Measurements from ENCODE around the gene EML2. TPM values are rescaled to one million over a fixed set of nuclear protein-coding genes. Genes with fewer than 3 reads are reported as not detected.

Gene EML2
- polyA plus RNA-seq, 1 donor from 2014 or later: 18.9 TPM

GRCh38 chr19:45560038-45560437 is 79.2 kb downstream of the EML2 start:
- Histone ChIP-seq H3F3A (ENCODE audit: insufficient read depth, low read length, poor library complexity, severe bottlenecking) (no peaks in the 10 kb centered on the region), H3K9me3 (ENCODE audit: low read length) (no peaks in the 10 kb centered on the region), H3K4me2 (ENCODE audit: low read length) (no peak overlapping the region), H3K4me3 (ENCODE audit: low read length) (no peak overlapping the region), H4K20me1 (ENCODE audit: insufficient read depth) (no peaks in the 10 kb centered on the region), H3K9me2 (ENCODE audit: insufficient read depth, low read length) (no peaks in the 10 kb centered on the region), H3K27ac (ENCODE audit: low read length) (no peak overlapping the region), H3K79me2 (replicated peaks; ENCODE audit: insufficient read depth, low read length) (no peaks in the 10 kb centered on the region), H3K9ac (ENCODE audit: low read length) (no peak overlapping the region), H2AFZ (ENCODE audit: low read depth, low read length) (no peak overlapping the region), H3K27me3 (ENCODE audit: insufficient read depth, low read depth, low read length) (no peaks in the 10 kb centered on the region), H3K36me3 (ENCODE audit: insufficient read depth, low read length) (no peaks in the 10 kb centered on the region)
- TF ChIP-seq, protein P1, sequence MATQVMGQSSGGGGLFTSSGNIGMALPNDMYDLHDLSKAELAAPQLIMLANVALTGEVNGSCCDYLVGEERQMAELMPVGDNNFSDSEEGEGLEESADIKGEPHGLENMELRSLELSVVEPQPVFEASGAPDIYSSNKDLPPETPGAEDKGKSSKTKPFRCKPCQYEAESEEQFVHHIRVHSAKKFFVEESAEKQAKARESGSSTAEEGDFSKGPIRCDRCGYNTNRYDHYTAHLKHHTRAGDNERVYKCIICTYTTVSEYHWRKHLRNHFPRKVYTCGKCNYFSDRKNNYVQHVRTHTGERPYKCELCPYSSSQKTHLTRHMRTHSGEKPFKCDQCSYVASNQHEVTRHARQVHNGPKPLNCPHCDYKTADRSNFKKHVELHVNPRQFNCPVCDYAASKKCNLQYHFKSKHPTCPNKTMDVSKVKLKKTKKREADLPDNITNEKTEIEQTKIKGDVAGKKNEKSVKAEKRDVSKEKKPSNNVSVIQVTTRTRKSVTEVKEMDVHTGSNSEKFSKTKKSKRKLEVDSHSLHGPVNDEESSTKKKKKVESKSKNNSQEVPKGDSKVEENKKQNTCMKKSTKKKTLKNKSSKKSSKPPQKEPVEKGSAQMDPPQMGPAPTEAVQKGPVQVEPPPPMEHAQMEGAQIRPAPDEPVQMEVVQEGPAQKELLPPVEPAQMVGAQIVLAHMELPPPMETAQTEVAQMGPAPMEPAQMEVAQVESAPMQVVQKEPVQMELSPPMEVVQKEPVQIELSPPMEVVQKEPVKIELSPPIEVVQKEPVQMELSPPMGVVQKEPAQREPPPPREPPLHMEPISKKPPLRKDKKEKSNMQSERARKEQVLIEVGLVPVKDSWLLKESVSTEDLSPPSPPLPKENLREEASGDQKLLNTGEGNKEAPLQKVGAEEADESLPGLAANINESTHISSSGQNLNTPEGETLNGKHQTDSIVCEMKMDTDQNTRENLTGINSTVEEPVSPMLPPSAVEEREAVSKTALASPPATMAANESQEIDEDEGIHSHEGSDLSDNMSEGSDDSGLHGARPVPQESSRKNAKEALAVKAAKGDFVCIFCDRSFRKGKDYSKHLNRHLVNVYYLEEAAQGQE (IDR thresholded peaks at IDR 0.05; ENCODE audit: borderline replicate concordance): no peak
- TF ChIP-seq, protein P2, sequence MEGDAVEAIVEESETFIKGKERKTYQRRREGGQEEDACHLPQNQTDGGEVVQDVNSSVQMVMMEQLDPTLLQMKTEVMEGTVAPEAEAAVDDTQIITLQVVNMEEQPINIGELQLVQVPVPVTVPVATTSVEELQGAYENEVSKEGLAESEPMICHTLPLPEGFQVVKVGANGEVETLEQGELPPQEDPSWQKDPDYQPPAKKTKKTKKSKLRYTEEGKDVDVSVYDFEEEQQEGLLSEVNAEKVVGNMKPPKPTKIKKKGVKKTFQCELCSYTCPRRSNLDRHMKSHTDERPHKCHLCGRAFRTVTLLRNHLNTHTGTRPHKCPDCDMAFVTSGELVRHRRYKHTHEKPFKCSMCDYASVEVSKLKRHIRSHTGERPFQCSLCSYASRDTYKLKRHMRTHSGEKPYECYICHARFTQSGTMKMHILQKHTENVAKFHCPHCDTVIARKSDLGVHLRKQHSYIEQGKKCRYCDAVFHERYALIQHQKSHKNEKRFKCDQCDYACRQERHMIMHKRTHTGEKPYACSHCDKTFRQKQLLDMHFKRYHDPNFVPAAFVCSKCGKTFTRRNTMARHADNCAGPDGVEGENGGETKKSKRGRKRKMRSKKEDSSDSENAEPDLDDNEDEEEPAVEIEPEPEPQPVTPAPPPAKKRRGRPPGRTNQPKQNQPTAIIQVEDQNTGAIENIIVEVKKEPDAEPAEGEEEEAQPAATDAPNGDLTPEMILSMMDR (IDR thresholded peaks at IDR 0.05; ENCODE audit: poor library complexity, severe bottlenecking): no peak
- TF ChIP-seq RAD21 (conservative IDR thresholded peaks at IDR 0.05): no peak
- no peak for TF ChIP-seq MXI1 (conservative IDR thresholded peaks at IDR 0.05; ENCODE audit: poor library complexity, severe bottlenecking)

Small RNA genes lying within 50 kb of the gene (small RNA-seq; reads per million reads assigned to genes)
- gene MIR642A (0.08 to 6.5 (median 3.7) reads per million in 3 experiments), gene RN7SL836P (0.03 to 0.08 (median 0.03) reads per million in 3 experiments)

Other genes with a start within 250 kb of the EML2 start
- gene PPP1R13L, start 234.3 kb downstream of the EML2 start, polyA plus RNA-seq: 0.74 TPM in 1 of 2 replicates, not detected in the other
- gene POLR1G, start 232.8 kb downstream of the EML2 start, polyA plus RNA-seq: 2.3 and 2.4 TPM in 2 replicates
- gene ERCC1, start 215.5 kb downstream of the EML2 start, polyA plus RNA-seq: 69.2 and 80.8 TPM in 2 replicates
- 1.4 and 2.1 TPM in 2 replicates for gene FOSB, start 171.4 kb downstream of the EML2 start, polyA plus RNA-seq
- gene RTN2, start 142.3 kb downstream of the EML2 start, polyA plus RNA-seq: 70.3 and 83.9 TPM in 2 replicates
- 1.0 and 1.8 TPM in 2 replicates for gene PPM1N, start 141.0 kb downstream of the EML2 start, polyA plus RNA-seq
- gene VASP, start 131.9 kb downstream of the EML2 start, polyA plus RNA-seq: 6.1 and 15.6 TPM in 2 replicates
- gene OPA3, start 54.6 kb downstream of the EML2 start, polyA plus RNA-seq: 3.3 and 6.0 TPM in 2 replicates
- gene GPR4, start 37.2 kb downstream of the EML2 start, polyA plus RNA-seq: 0.25 TPM in 1 of 2 replicates, not detected in the other
- 6.4 and 13.1 TPM in 2 replicates for gene GIPR, start 28.8 kb upstream of the EML2 start, polyA plus RNA-seq
- 333 and 372 TPM in 2 replicates for gene SNRPD2, start 52.6 kb upstream of the EML2 start, polyA plus RNA-seq
- gene QPCTL, start 53.3 kb upstream of the EML2 start, polyA plus RNA-seq: 6.8 and 8.4 TPM in 2 replicates
- 12.5 and 13.2 TPM in 2 replicates for gene FBXO46, start 91.5 kb upstream of the EML2 start, polyA plus RNA-seq
- gene MEIOSIN, start 94.0 kb upstream of the EML2 start, polyA plus RNA-seq: not detected in 2 replicates
- 0.50 TPM in 1 of 2 replicates, not detected in the other for gene SIX5, start 129.9 kb upstream of the EML2 start, polyA plus RNA-seq
- 34.3 and 50.1 TPM in 2 replicates for gene DMPK, start 143.1 kb upstream of the EML2 start, polyA plus RNA-seq
- gene DMWD, start 153.4 kb upstream of the EML2 start, polyA plus RNA-seq: 20.4 and 28.5 TPM in 2 replicates
- gene RSPH6A, start 175.9 kb upstream of the EML2 start, polyA plus RNA-seq: not detected in 2 replicates
- gene SYMPK, start 223.8 kb upstream of the EML2 start, polyA plus RNA-seq: 22.2 and 33.9 TPM in 2 replicates
- gene FOXA3, start 224.9 kb upstream of the EML2 start, polyA plus RNA-seq: not detected in 2 replicates
- gene IRF2BP1, start 246.7 kb upstream of the EML2 start, polyA plus RNA-seq: 26.9 and 27.6 TPM in 2 replicates

Data from neural cell (in vitro differentiated cells).